Measurements from ENCODE around the gene RHCG.

RHCG gene

GRCh38 chr15:89499156-89499555 lies 2.8 kb upstream of the RHCG start:
- in situ Hi-C loops (cut with HindIII; ENCODE audit: low pct_unique_long_range_greater_than_20kb, low sequenced_read_pairs) = no loop called here
- no peak for TF ChIP-seq JUND (IDR thresholded peaks at IDR 0.05; ENCODE audit: low read depth)
- no peak for DNase-seq (ENCODE audit: low read depth in 1 of 2, low spot score in 1 of 2)

DNA sequence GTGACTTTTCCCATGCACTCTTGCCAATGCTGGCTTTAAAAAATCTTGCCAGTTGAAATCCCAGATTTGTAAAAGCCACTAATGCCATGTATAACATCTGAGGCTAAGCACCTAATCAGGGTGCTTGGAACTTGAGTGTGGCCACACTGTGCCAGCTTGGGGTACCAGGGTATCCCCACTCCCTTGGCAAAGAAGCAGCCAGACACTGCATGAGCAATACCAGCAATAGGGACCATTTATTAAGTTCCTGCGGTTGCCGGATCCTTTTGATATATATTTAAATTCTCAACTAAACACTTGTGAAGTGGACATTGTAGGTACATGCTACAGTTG lies 2.2 kb upstream of the RHCG start:
- TF ChIP-seq JUND (IDR thresholded peaks at IDR 0.05; ENCODE audit: low read depth) = no peak
- in situ Hi-C loops (cut with HindIII; ENCODE audit: low pct_unique_long_range_greater_than_20kb, low sequenced_read_pairs) = no loop called here
- DNase-seq (ENCODE audit: low read depth in 1 of 2, low spot score in 1 of 2) = no peak

DNA sequence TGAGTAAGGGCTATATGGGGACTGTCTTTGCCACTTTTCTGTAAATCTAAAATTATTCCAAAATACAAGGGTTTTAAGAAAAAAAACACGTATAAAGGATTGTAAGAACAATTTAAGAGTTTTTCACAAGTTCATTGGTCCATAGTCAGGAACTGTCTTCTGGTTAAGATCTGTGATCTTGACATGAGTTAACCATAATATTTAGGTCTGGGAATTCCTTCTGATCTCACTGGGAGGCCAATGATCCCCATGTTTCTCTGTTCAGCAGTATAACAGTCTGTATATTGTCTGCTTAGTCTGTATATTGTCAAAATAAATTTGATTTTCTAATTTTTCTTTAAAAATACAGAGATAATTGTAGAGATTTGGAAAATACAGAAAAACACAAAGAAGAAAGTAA lies 848 bp upstream of the RHCG start:
- TF ChIP-seq JUND (IDR thresholded peaks at IDR 0.05; ENCODE audit: low read depth) = no peak
- in situ Hi-C loops (cut with HindIII; ENCODE audit: low pct_unique_long_range_greater_than_20kb, low sequenced_read_pairs) = no loop called here
- DNase-seq (ENCODE audit: low read depth in 1 of 2, low spot score in 1 of 2) = no peak

- no peak for TF ChIP-seq JUND (IDR thresholded peaks at IDR 0.05; ENCODE audit: low read depth)
- in situ Hi-C loops (cut with HindIII; ENCODE audit: low pct_unique_long_range_greater_than_20kb, low sequenced_read_pairs) = no loop called here
- no peak for DNase-seq (ENCODE audit: low read depth in 1 of 2, low spot score in 1 of 2)
Measured at GRCh38 chr15:89495638-89496145, 691 bp downstream of the RHCG start.

GRCh38 chr15:89494941-89495637 lies 1.3 kb downstream of the RHCG start:
- peak in 1 of 2 experiments; percentile 42 for DNase-seq (ENCODE audit: low read depth in 1 of 2, low spot score in 1 of 2)
- in situ Hi-C loops (cut with HindIII; ENCODE audit: low pct_unique_long_range_greater_than_20kb, low sequenced_read_pairs) = no loop called here

GRCh38 chr15:89494031-89494430 lies 2.4 kb downstream of the RHCG start:
- no peak for TF ChIP-seq JUND (IDR thresholded peaks at IDR 0.05; ENCODE audit: low read depth)
- DNase-seq (ENCODE audit: low read depth in 1 of 2, low spot score in 1 of 2) = no peak
- in situ Hi-C loops (cut with HindIII; ENCODE audit: low pct_unique_long_range_greater_than_20kb, low sequenced_read_pairs) = no loop called here

More at GRCh38 chr15:89494941-89495637, 1.3 kb downstream of the RHCG start:
- TF ChIP-seq JUND (IDR thresholded peaks at IDR 0.05; ENCODE audit: low read depth) = no peak

GRCh38 chr15:89492934-89493631 lies 3.3 kb downstream of the RHCG start:
- in situ Hi-C loops (cut with HindIII; ENCODE audit: low pct_unique_long_range_greater_than_20kb, low sequenced_read_pairs) = no loop called here
- DNase-seq (ENCODE audit: low read depth in 1 of 2, low spot score in 1 of 2) = no peak
- no peak for TF ChIP-seq JUND (IDR thresholded peaks at IDR 0.05; ENCODE audit: low read depth)

- DNase-seq (ENCODE audit: low read depth in 1 of 2, low spot score in 1 of 2) = no peak
- no peak for TF ChIP-seq JUND (IDR thresholded peaks at IDR 0.05; ENCODE audit: low read depth)
Measured at GRCh38 chr15:89492111-89492641, 4.2 kb downstream of the RHCG start.

GRCh38 chr15:89490814-89491315 lies 5.5 kb downstream of the RHCG start:
- TF ChIP-seq JUND (IDR thresholded peaks at IDR 0.05; ENCODE audit: low read depth) = no peak
- in situ Hi-C loops (cut with HindIII; ENCODE audit: low pct_unique_long_range_greater_than_20kb, low sequenced_read_pairs) = no loop called here
- DNase-seq (ENCODE audit: low read depth in 1 of 2, low spot score in 1 of 2) = no peak

More at GRCh38 chr15:89492111-89492641, 4.2 kb downstream of the RHCG start:
- in situ Hi-C loops (cut with HindIII; ENCODE audit: low pct_unique_long_range_greater_than_20kb, low sequenced_read_pairs) = no loop called here

- in situ Hi-C loops (cut with HindIII; ENCODE audit: low pct_unique_long_range_greater_than_20kb, low sequenced_read_pairs) = no loop called here
- TF ChIP-seq JUND (IDR thresholded peaks at IDR 0.05; ENCODE audit: low read depth) = no peak
- no peak for DNase-seq (ENCODE audit: low read depth in 1 of 2, low spot score in 1 of 2)
Measured at GRCh38 chr15:89490081-89490813, 6.1 kb downstream of the RHCG start.

DNA sequence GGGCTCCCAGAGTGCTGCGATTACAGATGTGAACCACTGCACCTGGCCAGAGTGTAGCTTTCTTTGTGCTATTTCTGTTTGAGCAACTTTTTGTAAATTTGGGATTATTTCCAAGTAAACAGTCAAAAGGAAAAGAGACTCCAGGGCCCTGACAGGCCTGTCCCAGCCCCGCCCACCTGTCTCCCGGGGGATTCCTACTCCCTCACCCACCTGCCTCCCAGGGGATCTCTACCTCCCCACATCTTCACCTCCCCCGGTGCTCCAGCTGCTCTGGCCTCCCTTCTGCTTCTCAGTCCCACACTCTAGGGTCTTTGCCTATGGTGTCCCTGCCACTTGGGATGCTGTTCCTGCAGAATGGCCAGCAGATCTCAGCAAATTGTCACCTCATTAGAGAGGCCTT lies 7.0 kb downstream of the RHCG start:
- no peak for DNase-seq (ENCODE audit: low read depth in 1 of 2, low spot score in 1 of 2)
- TF ChIP-seq JUND (IDR thresholded peaks at IDR 0.05; ENCODE audit: low read depth) = no peak
- in situ Hi-C loops (cut with HindIII; ENCODE audit: low pct_unique_long_range_greater_than_20kb, low sequenced_read_pairs) = no loop called here

DNA sequence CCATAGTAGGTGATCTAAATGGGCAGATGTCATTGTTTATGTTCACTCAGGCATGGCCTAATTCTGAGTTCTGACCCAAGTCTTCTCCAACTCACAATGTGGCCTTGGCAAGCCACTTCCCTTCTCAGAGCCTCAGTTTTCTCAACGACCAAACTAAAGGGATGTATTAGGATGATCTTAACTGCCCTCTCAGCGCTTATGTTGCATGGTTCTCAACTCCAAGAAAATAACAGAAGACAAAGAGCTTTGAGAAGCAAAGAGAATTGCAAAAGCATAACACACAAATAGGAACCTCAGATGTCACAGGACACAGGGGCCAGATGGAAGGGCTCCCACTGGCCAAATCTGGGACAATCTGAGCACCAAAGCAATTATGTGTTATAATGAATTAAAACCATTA lies 8.6 kb downstream of the RHCG start:
- in situ Hi-C loops (cut with HindIII; ENCODE audit: low pct_unique_long_range_greater_than_20kb, low sequenced_read_pairs) = no loop called here
- TF ChIP-seq JUND (IDR thresholded peaks at IDR 0.05; ENCODE audit: low read depth) = no peak
- DNase-seq (ENCODE audit: low read depth in 1 of 2, low spot score in 1 of 2) = no peak

DNA sequence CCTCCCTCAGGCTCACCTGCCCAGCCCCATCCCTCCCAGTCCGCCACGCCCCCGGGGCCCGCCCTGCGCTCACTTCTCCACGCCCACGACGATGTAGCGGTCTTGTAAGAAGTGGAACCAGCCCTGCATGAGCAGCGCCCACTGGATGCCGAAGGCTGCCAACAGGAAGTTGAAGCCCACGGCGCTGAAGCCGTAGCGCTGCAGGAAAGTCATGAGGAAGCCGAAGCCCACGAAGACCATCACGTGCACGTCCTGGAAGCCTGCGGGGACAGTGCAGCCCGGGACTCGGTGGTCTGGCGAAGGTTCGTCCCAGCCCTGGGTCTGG lies 9.7 kb downstream of the RHCG start:
- DNase-seq (ENCODE audit: low read depth in 1 of 2, low spot score in 1 of 2) = peak; percentile 31 to 67
- no peak for TF ChIP-seq JUND (IDR thresholded peaks at IDR 0.05; ENCODE audit: low read depth)
- in situ Hi-C loops (cut with HindIII; ENCODE audit: low pct_unique_long_range_greater_than_20kb, low sequenced_read_pairs) = no loop called here

Data from T47D (cell line).